Keratinocyte (primary cell): ENCODE results near the gene SESN2. TPM values are rescaled to one million over a fixed set of nuclear protein-coding genes. Genes with fewer than 3 reads are reported as not detected.
A peak's percentile ranks its signal among the peaks of the same experiment; 100 is the strongest.

Experiments used
- DNase-seq: peaks from one replicate; pipeline ENCODE4 v3.0.0-alpha.2; 2011; ENCODE audit warnings: low read depth, missing footprints, low spot score
- FAIRE-seq: peaks from 2 replicates; lab custom pipeline; 2011; peaks lifted over from hg19 to GRCh38; lab: Jason Lieb, UNC
- H2AFZ ChIP-seq: 2 replicates; pipeline ENCODE4 v1.6.0; 2012; ENCODE audit warnings: low read length, control low read depth, inconsistent platforms; ENCODE audit not compliant: control insufficient read depth
- H3K27ac ChIP-seq: 2 replicates; pipeline ENCODE4 v1.5.1; 2011; ENCODE audit warnings: low read length; ENCODE audit not compliant: control insufficient read depth, insufficient read depth
- H3K27me3 ChIP-seq: 3 replicates; pipeline ENCODE4 v1.6.0; 2011; ENCODE audit warnings: low read length; ENCODE audit not compliant: control insufficient read depth, insufficient read depth; ENCODE audit errors: extremely low read depth
- H3K36me3 ChIP-seq, 2 experiments: 2 replicates in 1 of 2; 3 replicates in 1 of 2; pipeline ENCODE4 v1.5.1; 2011; ENCODE audit warnings: low read length in 2 of 2, mild to moderate bottlenecking in 1 of 2; ENCODE audit not compliant: control insufficient read depth in 2 of 2, insufficient read depth in 2 of 2; ENCODE audit errors: extremely low read depth in 1 of 2
- H3K4me1 ChIP-seq: 3 replicates; pipeline ENCODE4 v1.5.1; 2011; ENCODE audit warnings: low read length; ENCODE audit not compliant: control insufficient read depth, insufficient read depth; ENCODE audit errors: extremely low read depth
- H3K4me2 ChIP-seq: 3 replicates; pipeline ENCODE4 v1.6.0; 2011; ENCODE audit warnings: low read depth, low read length; ENCODE audit not compliant: control insufficient read depth, insufficient read depth; ENCODE audit errors: extremely low read depth
- H3K4me3 ChIP-seq, 3 experiments: fragments of 200-600 bp in 1 of 3; sonication (generic) in 1 of 3; 2 replicates in 2 of 3; 3 replicates in 1 of 3; pipeline ENCODE4 v1.5.1; 2011 to 2016; ENCODE audit warnings: low read length in 3 of 3, mild to moderate bottlenecking in 3 of 3, control low read depth in 2 of 3, inconsistent platforms in 1 of 3, low read depth in 1 of 3, mixed read lengths in 1 of 3, mixed run types in 1 of 3, moderate library complexity in 1 of 3; ENCODE audit not compliant: control insufficient read depth in 2 of 3, insufficient read depth in 2 of 3; ENCODE audit errors: extremely low read depth in 1 of 3
- H3K79me2 ChIP-seq: 2 replicates; pipeline ENCODE4 v1.6.0; 2012; ENCODE audit warnings: low read length; ENCODE audit not compliant: control insufficient read depth, insufficient read depth
- H3K9ac ChIP-seq: 3 replicates; pipeline ENCODE4 v1.6.0; 2011; ENCODE audit warnings: low read length; ENCODE audit not compliant: control insufficient read depth, insufficient read depth; ENCODE audit errors: extremely low read depth
- H3K9me1 ChIP-seq: 3 replicates; pipeline ENCODE4 v1.6.0; 2011; ENCODE audit warnings: low read length; ENCODE audit not compliant: control insufficient read depth, insufficient read depth; ENCODE audit errors: extremely low read depth
- H3K9me3 ChIP-seq: 2 replicates; pipeline ENCODE4 v1.5.1; 2012; ENCODE audit warnings: low read depth, low read length; ENCODE audit not compliant: control insufficient read depth
- H4K20me1 ChIP-seq: 3 replicates; pipeline ENCODE4 v1.6.0; 2011; ENCODE audit warnings: low read length; ENCODE audit not compliant: control insufficient read depth, insufficient read depth; ENCODE audit errors: extremely low read depth
- EZH2 ChIP-seq: IDR thresholded peaks from one replicate; pipeline ENCODE4 v1.6.1; 2012; ENCODE audit warnings: inconsistent platforms, mild to moderate bottlenecking, low read length, moderate library complexity
- dilution Hi-C: fragments of 300-500 bp; cut with MboI; formaldehyde crosslinking; loops from one replicate; pipeline ENCODE4 v1.7.0; 2020; ENCODE audit warnings: low sequenced_read_pairs; ENCODE audit not compliant: extremely low pct_ligation_motif_present
- polyA plus RNA-seq, 5 experiments: library from polyadenylated mRNA; depleted of rRNA in 3 of 5; stranded (reverse) in 3 of 5; stranded (forward) in 1 of 5; unstranded in 1 of 5; fragments of >200 nt; gene quantifications; 1 replicate in 1 of 5; 2 replicates in 3 of 5; 3 replicates in 1 of 5; pipeline versions ENCODE4 v1.2.1 to v1.2.3, GENCODE V29; 2011 to 2012; ENCODE audit warnings: missing spikeins in 2 of 5, low read depth in 1 of 5, low replicate concordance in 1 of 5
- TF ChIP-seq, protein P1 (sequence below), 3 experiments: IDR thresholded peaks in 1 of 3; conservative IDR thresholded peaks in 1 of 3; optimal IDR thresholded peaks in 1 of 3; 2 replicates in 2 of 3; 3 replicates in 1 of 3; pipeline versions ENCODE3 to v1.5.1; 2011; ENCODE audit warnings: low read length in 3 of 3, mild to moderate bottlenecking in 3 of 3, moderate library complexity in 2 of 3, control low read depth in 1 of 3, inconsistent platforms in 1 of 3; ENCODE audit not compliant: insufficient read depth in 2 of 3; ENCODE audit errors: extremely low read depth in 1 of 3

SESN2 gene
- polyA plus RNA-seq, 1 donor (not counting 4 experiments of a cell fraction or from before 2014, with no cell fraction given): 13.5 TPM

DNA sequence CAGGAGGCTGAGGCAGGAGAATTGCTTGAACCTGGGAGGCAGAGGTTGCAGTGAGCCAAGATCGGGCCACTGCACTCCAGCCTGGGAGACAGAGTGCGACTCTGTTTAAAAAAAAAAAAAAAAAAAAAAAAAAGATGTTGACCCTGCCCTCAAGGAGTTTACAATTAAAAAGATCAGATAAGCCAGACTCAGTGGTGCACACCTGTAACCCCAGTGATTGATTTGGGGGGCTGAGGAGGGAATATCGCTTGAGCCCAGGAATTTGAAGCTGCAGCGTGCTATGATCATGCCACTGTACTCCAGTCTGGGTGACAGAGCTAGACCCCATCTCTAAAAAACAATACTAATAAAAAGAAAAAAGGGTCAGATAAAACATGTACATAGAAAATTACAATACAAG is 1.6 kb upstream of the SESN2 start:
- no peaks in the 10 kb centered on the region for H3K9me3 ChIP-seq
- no peak overlapping the region for H3K4me2 ChIP-seq
- H3K79me2 ChIP-seq: peaks cover 33% of the 10 kb centered on the region
- no peaks in the 10 kb centered on the region for H3K9me1 ChIP-seq
- H3K27me3 ChIP-seq: no peaks in the 10 kb centered on the region
- FAIRE-seq: no peak
- no peak overlapping the region for H3K4me3 ChIP-seq
- peaks cover 17% of the 10 kb centered on the region for H3K4me1 ChIP-seq
- H4K20me1 ChIP-seq: peaks cover 16% of the 10 kb centered on the region
- H2AFZ ChIP-seq: no peak overlapping the region
- no peak for DNase-seq
- dilution Hi-C loops: no loop called here
- H3K9ac ChIP-seq: peak overlapping the region; percentile 85
- peak overlapping the region; percentile 99 for H3K27ac ChIP-seq
- H3K36me3 ChIP-seq: peaks cover 1 to 16% of the 10 kb centered on the region in 2 experiments
- TF ChIP-seq EZH2: no peak
- TF ChIP-seq, protein P1, sequence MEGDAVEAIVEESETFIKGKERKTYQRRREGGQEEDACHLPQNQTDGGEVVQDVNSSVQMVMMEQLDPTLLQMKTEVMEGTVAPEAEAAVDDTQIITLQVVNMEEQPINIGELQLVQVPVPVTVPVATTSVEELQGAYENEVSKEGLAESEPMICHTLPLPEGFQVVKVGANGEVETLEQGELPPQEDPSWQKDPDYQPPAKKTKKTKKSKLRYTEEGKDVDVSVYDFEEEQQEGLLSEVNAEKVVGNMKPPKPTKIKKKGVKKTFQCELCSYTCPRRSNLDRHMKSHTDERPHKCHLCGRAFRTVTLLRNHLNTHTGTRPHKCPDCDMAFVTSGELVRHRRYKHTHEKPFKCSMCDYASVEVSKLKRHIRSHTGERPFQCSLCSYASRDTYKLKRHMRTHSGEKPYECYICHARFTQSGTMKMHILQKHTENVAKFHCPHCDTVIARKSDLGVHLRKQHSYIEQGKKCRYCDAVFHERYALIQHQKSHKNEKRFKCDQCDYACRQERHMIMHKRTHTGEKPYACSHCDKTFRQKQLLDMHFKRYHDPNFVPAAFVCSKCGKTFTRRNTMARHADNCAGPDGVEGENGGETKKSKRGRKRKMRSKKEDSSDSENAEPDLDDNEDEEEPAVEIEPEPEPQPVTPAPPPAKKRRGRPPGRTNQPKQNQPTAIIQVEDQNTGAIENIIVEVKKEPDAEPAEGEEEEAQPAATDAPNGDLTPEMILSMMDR (optimal IDR thresholded peaks at IDR 0.05 in 1 of 3, IDR thresholded peaks at IDR 0.05 in 1 of 3, conservative IDR thresholded peaks at IDR 0.05 in 1 of 3; ENCODE audit: extremely low read depth in 1 of 3, insufficient read depth in 2 of 3, low read length in 3 of 3): no peak

DNA sequence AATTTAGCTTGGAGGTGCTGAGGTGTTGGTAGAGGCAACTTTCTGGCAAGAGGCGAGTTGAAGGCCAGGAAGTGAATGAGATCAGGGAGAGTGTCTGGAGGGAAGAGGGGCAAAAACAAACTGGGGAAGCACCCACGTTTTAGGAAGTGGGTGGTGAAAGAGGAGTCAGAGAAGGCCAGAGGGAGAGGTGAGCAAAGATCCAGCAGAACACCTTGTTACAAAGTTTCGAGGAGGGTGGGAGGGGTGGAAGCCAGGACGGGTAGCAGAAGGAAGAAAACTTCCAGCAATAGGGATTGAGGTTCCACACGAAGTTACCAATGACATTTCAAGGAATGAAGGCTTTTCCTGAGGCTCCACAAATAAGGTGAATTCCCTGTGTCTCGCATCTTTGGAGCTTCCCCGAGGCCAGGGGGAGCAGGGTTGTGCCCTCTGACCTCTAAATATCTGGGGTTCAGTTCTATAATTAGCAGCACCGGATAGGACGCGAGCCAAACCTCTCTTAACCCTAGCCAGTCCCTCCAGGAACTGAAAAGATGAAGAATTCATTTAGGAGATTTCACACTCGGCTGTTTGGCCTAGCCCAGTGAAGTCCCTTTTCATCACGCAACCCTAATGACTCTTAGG is 578 bp upstream of the SESN2 start:
- Histone ChIP-seq H3K9me3 (no peaks in the 10 kb centered on the region), H3K79me2 (peaks cover 43% of the 10 kb centered on the region), H3K4me2 (peak overlapping the region; percentile 86), H2AFZ (peak overlapping the region; percentile 77), H3K9ac (peak overlapping the region; percentile 85), H3K27me3 (no peaks in the 10 kb centered on the region), H3K27ac (peak overlapping the region; percentile 99), H3K4me3 (peak overlapping the region; percentile 1 to 95 (median 13)), H3K36me3 (peaks cover 1 to 21% of the 10 kb centered on the region in 2 experiments), H3K4me1 (peaks cover 24% of the 10 kb centered on the region), H3K9me1 (peaks cover 7% of the 10 kb centered on the region), H4K20me1 (peaks cover 26% of the 10 kb centered on the region)
- dilution Hi-C loops: no loop called here
- TF ChIP-seq EZH2: no peak
- TF ChIP-seq, protein P1 (optimal IDR thresholded peaks at IDR 0.05 in 1 of 3, IDR thresholded peaks at IDR 0.05 in 1 of 3, conservative IDR thresholded peaks at IDR 0.05 in 1 of 3; ENCODE audit: extremely low read depth in 1 of 3, insufficient read depth in 2 of 3, low read length in 3 of 3): no peak
- no peak for FAIRE-seq
- DNase-seq: no peak
